ENCODE measurements around the gene BAG2. TPM values are rescaled to one million over a fixed set of nuclear protein-coding genes. Genes with fewer than 3 reads are reported as not detected.

BAG2 gene
- total and polyA plus RNA-seq, 7 donors: 5.8 to 17.6 (median 8.3) TPM

GRCh38 chr6:57205550-57206328 lies 33.6 kb downstream of the BAG2 start:
- Histone ChIP-seq H3K4me3 (no peak overlapping the region), H3K4me1 (no peaks in the 10 kb centered on the region), H3K9me3 (no peaks in the 10 kb centered on the region), H3K36me3 (ENCODE audit: insufficient read depth in 1 of 2, low read depth in 1 of 2) (no peaks in the 10 kb centered on the region), H3K27ac (no peak overlapping the region), H3K27me3 (ENCODE audit: insufficient read depth in 3 of 3, low read length in 2 of 3) (no peaks in the 10 kb centered on the region)
- DNase-seq: no peak
- no peak for ATAC-seq
- intact Hi-C loops (cut with DNase I): no loop called here
- TF ChIP-seq, protein P1, sequence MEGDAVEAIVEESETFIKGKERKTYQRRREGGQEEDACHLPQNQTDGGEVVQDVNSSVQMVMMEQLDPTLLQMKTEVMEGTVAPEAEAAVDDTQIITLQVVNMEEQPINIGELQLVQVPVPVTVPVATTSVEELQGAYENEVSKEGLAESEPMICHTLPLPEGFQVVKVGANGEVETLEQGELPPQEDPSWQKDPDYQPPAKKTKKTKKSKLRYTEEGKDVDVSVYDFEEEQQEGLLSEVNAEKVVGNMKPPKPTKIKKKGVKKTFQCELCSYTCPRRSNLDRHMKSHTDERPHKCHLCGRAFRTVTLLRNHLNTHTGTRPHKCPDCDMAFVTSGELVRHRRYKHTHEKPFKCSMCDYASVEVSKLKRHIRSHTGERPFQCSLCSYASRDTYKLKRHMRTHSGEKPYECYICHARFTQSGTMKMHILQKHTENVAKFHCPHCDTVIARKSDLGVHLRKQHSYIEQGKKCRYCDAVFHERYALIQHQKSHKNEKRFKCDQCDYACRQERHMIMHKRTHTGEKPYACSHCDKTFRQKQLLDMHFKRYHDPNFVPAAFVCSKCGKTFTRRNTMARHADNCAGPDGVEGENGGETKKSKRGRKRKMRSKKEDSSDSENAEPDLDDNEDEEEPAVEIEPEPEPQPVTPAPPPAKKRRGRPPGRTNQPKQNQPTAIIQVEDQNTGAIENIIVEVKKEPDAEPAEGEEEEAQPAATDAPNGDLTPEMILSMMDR (IDR thresholded peaks at IDR 0.05): no peak
- whole genome bisulfite sequencing, 3 donors: 86 to 91% (median 90%) methylated on average over 7 of the region's 7 CpGs

- intact Hi-C loops (cut with DNase I): no loop called here
- Histone ChIP-seq H3K4me3 (no peak overlapping the region), H3K27ac (no peak overlapping the region), H3K9me3 (no peaks in the 10 kb centered on the region), H3K36me3 (ENCODE audit: insufficient read depth in 1 of 2, low read depth in 1 of 2) (no peaks in the 10 kb centered on the region), H3K27me3 (ENCODE audit: insufficient read depth in 3 of 3, low read length in 2 of 3) (no peaks in the 10 kb centered on the region), H3K4me1 (no peaks in the 10 kb centered on the region)
- DNase-seq: no peak
- ATAC-seq: no peak
- 83 to 89% (median 85%) methylated on average over 2 of the region's 2 CpGs for WGBS, 3 donors
- TF ChIP-seq, protein P1 (IDR thresholded peaks at IDR 0.05): no peak
Measured at GRCh38 chr6:57207141-57207540, 35.0 kb downstream of the BAG2 start.

GRCh38 chr6:57207872-57208271 lies 35.7 kb downstream of the BAG2 start:
- intact Hi-C loops (cut with DNase I): no loop called here
- no peaks in the 10 kb centered on the region for H3K9me3 ChIP-seq
- no peak for ATAC-seq
- no peaks in the 10 kb centered on the region for H3K4me1 ChIP-seq
- H3K36me3 ChIP-seq (ENCODE audit: insufficient read depth in 1 of 2, low read depth in 1 of 2): no peaks in the 10 kb centered on the region
- TF ChIP-seq, protein P1 (IDR thresholded peaks at IDR 0.05): no peak
- 93 to 94% (median 94%) methylated on average over 4 of the region's 4 CpGs for WGBS, 3 donors
- no peak for DNase-seq
- no peak overlapping the region for H3K27ac ChIP-seq
- no peak overlapping the region for H3K4me3 ChIP-seq
- H3K27me3 ChIP-seq (ENCODE audit: insufficient read depth in 3 of 3, low read length in 2 of 3): no peaks in the 10 kb centered on the region

DNA sequence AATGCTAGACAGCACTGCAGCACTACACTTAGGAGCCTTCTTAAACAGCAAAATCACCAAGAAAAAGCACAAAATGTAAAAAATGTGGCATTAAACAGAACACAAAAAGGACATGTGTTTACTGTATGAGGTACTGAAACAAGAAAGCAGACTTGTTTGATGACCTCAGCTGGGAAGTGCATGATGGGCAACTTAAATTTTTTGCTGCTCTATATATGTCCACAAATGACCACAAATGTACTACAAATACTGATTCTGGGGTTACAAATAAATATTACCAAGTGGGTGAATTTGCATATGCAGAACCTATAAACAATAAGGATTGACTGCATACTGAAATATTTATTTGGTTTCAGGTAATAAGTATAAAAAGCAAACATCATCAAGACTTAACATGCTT lies 36.9 kb downstream of the BAG2 start:
- Histone ChIP-seq H3K27ac (no peak overlapping the region), H3K36me3 (ENCODE audit: insufficient read depth in 1 of 2, low read depth in 1 of 2) (no peaks in the 10 kb centered on the region), H3K4me3 (no peak overlapping the region), H3K9me3 (no peaks in the 10 kb centered on the region), H3K4me1 (no peaks in the 10 kb centered on the region), H3K27me3 (ENCODE audit: insufficient read depth in 3 of 3, low read length in 2 of 3) (no peaks in the 10 kb centered on the region)
- DNase-seq (no peak), ATAC-seq (no peak)
- intact Hi-C loops (cut with DNase I): no loop called here
- TF ChIP-seq, protein P1 (IDR thresholded peaks at IDR 0.05): no peak

GRCh38 chr6:57210060-57210459 lies 37.9 kb downstream of the BAG2 start:
- H3K4me1 ChIP-seq: no peaks in the 10 kb centered on the region
- intact Hi-C loops (cut with DNase I): no loop called here
- no peaks in the 10 kb centered on the region for H3K36me3 ChIP-seq (ENCODE audit: insufficient read depth in 1 of 2, low read depth in 1 of 2)
- no peak overlapping the region for H3K27ac ChIP-seq
- no peaks in the 10 kb centered on the region for H3K9me3 ChIP-seq
- DNase-seq: no peak
- no peak for ATAC-seq
- H3K27me3 ChIP-seq (ENCODE audit: insufficient read depth in 3 of 3, low read length in 2 of 3): no peaks in the 10 kb centered on the region
- H3K4me3 ChIP-seq: no peak overlapping the region
- WGBS, 3 donors: 95 to 97% (median 97%) methylated on average over 5 of the region's 5 CpGs
- TF ChIP-seq, protein P1 (IDR thresholded peaks at IDR 0.05): no peak

Data from psoas muscle (tissue), 8 donors.